ENCODE results near the gene VPS33B.
A peak's percentile ranks its signal among the peaks of the same experiment; 100 is the strongest.
"Not testable (repeated sequence)": the region's sequence is repeated elsewhere in the genome, so short reads cannot be mapped to it uniquely, and the experiment has no call there.

VPS33B gene

DNA sequence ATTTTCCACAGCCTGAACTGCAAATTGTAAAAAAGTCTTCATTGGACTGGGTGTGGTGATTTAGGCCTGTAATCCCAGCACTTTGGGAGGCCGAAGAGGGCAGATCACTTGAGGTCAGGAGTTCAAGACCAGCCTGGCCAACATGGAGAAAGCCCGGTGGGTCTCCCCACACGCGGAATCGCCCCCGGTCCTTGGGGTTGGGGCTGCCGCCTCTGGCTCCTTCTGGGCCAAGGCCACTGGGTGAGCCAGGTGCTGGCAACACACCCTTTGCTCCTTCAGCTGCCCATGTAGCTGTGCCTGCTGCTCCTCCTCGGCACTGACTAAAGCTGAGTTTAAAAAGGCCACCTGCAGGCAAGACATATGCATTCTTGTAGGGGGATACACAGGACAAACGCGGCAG, 9.4 kb upstream of the VPS33B start:
- no peak for DNase-seq (ENCODE audit: low spot score)

DNA sequence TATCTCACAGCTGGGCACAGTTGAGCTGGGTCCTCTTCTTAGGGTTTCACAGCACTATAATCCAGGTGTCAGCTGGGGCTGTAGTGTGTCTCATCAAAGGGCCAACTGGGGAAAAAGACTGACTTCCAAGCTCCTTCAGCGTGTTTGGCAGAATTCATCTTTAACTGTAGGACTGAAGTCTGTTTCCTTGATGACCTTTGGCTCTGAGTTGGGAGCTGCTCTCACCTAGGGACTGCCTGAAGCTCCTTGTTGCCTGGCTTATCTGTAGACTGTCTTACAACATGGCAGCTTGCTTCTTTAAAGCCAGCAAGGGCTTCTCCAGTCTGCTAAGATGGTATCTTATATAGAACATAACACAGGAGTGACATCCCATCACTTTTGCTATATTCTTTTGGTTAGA, 5.3 kb upstream of the VPS33B start:
- no peak for DNase-seq (ENCODE audit: low spot score)

DNA sequence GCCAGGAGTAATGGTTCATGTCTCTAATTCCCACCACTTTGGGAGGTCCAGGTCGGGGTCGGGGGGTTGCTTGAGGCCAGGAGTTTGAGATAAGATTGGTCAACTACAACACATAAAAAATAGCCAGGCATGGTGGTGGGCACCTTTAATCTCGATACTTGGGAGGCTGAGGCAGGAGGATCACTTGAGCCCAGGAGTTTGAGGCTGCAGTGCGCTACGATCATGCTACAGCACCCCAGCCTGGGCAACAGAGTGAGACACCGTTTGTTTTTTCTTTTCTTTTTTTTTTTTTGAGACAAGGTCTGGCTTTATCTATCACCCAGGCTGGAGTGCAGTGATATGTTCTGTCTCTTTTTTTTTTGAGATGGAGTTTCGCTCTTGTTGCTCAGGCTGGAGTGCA, 1.3 kb upstream of the VPS33B start:
- DNase-seq (ENCODE audit: low spot score): no peak

DNA sequence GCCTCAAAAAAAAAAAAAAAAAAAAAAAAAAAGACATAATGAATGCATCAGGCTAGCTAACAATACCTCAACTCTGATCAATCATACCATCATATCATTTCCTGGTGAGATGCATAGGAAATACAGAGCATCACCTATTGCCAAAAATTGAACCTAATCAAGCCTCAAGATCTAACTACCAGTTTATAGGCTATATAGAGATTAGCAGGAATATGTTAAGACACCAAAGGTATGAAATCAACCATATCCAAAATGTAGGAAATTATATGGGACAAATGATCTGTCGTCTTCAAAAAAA, 387 bp upstream of the VPS33B start:
- no peak for DNase-seq (ENCODE audit: low spot score)

DNA sequence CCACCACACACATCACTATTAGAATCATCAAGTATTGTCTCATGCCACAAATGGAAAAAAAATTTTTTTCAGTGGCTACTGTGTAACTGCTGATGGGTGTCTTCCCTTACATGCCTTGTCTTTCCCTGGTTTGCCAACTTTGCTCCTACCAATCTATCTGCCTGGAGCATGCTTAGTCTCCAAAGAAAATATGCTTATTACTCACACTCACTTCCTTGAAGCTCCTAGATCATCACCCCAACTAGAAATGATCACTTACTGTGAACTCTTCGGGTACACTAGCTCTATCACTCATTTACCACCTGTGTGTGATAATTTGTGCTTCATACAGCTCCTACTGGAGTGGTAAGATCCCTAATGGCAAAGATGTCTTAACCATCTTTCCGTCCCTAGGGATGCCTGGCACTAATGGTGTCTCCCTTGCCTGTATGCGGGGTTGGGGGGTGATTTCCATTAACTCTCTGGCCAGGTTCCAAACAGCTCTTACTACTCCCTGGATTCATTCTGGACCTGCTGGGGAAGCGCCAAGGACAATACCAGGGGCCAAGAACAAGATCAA, 799 bp downstream of the VPS33B start:
- DNase-seq (ENCODE audit: low spot score): no peak

DNA sequence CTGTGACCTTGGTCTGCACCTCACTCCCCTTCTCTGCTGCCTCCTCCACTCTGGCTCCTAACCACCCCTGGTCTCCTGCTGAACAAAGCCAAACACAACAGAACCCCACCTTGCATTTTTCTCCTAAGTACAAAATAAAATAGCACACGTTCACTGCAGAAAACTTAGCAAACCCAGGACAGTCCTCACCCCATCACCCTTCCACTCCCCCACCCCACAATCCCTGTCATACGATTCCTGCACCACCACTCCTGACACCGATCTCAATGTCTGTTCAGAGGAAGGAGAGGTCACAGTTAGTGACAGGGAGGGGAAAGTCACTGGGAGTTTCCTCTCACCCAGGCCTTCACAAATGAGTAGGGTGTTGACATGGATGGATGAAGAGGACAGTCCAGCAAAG, 4.2 kb downstream of the VPS33B start:
- DNase-seq (ENCODE audit: low spot score): no peak

DNA sequence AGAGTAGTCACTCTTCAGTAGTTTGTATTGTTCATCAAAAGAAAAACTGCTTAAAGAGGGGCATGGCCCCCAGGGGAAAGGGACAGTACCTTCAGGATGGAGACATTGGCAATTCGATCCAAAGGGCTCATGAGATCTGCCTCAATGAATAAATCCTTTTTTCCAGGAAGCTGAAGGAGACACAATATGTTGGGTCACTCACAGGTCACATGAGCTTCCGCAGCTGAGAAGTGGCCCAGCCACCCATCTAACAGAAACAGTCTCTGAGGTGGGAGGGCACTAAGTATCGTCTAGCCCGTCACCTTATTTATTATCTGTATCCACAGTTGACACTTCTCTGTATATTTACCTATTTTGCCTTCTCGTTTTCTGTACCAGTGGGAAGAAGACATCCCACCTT, 4.7 kb downstream of the VPS33B start:
- no peak for DNase-seq (ENCODE audit: low spot score)

DNA sequence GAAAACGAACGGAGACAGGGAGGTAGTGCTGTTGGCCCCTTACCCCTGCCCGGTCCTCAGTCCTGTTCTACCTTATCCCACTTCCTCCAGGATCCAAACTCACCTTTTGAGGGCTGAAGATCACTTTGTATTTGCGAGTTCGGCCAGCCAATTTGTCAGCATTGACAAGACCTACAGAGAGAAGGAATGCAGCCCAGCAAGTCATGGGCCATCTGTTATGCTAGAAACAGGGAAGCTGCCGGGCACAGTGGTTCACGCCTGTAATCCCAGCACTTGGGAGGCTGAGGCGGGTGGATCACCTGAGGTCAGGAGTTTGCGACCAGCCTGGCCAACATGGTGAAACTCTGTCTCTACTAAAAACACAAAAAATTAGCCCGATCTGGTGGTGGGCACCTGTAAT, 8.7 kb downstream of the VPS33B start:
- not testable (repeated sequence) for DNase-seq (ENCODE audit: low spot score)

DNA sequence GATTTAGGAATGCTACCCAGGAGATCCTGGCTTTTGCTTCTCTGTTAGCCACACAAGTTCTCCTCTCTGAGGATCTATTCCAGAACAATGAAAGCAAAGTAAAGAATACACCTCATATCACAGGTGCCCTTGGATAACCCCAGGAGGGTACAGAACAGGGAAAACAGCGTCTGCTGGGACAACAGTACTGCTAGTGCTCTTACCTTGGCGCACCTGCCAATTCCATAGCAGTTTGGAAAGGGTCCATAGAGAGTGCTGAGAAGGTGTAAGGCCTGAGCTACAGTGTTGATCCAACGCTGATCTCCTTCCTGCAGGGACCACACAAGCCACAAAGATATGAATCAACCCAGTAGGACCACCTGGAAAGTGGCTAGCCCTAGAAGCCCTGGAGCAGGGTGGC, 15.1 kb downstream of the VPS33B start:
- no peak for DNase-seq (ENCODE audit: low spot score)

DNA sequence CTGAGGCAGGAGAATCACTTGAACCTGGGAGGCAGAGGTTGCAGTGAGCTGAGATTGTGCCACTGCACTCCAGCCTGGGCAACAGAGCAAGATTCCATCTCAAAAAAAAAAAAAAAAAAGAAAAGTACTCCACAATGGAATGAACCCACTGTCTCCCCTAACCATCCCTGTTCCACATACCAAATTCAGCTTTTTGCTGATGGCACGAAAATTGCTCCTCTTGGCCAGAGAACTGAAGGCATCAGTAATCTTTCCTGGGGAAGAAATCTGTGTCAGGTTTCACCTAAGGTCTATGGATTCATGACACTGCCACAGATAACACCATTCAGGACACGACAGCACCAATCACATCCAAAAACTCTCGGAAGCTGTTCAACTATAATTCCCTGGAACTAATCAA, 21.2 kb downstream of the VPS33B start:
- DNase-seq (ENCODE audit: low spot score): no peak

DNA sequence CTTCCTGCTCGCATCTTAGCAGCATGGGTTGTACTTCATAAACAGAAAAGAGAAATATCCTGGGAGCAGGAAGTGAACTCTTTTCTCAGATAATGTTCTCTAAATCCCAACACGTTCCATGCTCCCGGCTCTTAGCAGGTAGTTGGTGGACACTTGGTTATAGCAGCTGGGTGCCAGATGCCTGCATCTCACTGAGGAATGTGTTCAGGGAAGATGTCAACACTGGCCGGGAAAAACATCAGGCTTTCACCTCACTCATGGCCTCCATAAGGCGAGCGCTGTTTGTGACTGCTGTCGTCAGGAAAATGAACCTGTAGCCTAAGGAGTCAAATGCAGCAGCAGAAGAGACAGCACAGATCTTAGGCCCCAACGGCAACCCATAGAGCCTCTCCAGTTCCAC, 23.7 kb downstream of the VPS33B start:
- no peak for DNase-seq (ENCODE audit: low spot score)

DNA sequence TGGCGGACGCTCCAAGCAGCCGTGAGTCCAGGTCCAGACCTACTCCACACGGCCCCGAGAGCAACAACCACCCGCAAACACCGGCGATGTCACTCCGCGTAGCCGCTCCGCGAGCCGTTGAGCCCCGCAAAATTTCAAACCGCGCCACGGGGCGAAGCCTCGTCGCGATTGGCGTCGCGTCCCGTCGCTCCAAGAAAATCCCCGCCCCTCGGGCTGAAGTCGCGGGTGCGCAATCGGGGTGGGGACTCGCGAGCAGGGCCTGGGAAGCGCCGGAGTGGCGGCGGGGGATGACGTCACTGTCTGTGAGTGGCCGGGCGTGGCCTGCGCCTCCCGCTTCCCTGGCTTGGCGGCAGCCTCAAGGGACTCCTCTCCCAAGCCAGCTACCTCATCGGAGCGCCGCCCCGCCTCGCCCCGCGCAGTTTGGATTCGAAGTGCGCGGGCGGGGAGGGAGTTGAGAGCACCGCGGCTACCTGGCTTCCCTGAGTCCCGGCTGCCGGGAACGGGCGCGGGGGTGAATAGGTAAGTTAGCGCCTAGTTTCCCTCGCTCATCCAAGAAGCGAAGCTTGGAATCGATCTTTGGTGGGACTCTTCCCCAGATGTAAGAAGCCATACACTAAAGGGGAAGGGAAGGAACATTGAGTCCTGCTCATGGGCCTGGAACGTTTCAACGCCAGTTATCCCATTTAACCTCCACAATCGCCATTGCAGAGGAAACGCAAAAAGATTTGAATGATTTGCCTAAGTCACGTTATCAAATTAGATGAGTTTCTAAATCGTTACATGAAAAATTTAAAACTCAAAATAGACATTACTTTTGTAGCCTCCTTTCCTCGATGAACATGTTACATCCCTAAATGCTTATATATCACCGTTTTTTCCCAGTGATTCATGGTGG, 27.7 kb downstream of the VPS33B start, which contains the start of gene PRC1:
TSS of gene PRC1 (minus strand) at position 119 of the 895 bp plus-strand sequence. CDS start at position 1, 118 bp downstream.
- peak; percentile 99 for DNase-seq (ENCODE audit: low spot score)

DNA sequence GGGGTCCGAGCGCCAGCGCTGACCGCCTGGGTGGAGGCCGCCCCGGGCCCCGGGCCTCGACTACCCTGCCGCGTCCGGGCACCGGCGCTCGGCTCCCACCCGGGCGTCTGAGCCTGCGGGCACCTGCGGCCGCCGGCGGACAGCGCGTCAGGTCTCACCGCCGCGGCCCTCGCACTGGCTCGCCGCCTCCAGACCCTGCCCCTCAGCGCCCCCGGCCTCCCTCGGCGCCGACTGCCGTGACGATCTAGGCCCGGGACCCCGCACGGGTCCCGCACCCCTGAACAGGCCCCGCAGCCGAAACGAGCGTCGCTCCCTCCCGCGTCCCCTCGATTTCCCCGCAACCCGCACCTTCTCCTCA, 28.4 kb downstream of the VPS33B start:
- DNase-seq (ENCODE audit: low spot score): no peak

DNA sequence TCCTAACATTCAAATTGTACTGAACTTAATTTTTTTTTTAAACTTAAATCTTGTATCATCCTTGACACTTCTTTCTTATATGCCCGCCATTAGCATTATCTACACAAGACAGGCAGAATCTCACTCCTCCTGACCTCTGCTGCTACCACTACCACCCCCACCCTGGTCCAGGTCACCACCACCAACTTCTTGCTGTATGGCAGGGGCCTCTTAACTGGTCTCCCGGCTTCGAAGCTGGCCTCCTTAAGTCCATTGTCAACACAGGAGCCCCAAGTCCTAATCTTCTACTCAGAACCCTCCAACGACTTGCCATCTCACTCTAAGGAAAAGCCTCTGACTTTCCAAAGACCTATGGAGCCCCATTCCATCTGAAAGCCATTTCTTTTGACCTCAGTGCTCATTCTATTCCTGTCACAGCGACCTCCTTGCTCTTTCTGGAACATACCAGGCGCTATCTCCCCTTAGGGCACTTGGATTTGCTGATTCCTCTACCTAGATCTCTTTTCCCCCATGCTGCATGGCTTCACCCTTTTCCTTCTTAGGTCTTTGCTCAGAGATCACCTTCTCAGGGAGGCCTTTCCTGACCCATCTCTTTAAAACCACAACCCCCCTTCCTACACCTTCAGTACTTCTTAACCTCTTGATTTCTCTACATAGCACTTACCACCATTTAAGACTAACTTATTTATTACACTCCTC, 30.7 kb downstream of the VPS33B start:
- no peak for DNase-seq (ENCODE audit: low spot score)

DNA sequence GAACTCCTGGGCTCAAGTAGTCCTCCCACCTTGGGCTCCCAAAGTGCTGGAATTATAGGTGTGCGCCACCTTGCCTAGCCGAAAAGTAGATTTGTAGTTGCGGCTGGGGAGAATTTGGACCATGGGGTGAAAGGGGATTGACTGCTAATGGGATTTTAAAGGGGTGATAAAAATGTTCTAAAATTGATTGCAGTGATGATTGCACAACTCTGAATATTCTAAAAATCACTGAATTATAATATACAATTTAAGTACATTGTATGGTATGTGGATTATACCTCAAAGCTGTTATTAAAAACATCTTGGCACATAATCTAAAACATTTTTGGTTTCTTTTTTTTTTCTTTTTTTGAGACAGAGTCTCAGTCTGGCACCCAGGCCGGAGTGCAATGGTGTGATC, 31.9 kb downstream of the VPS33B start:
- no peak for DNase-seq (ENCODE audit: low spot score)

DNA sequence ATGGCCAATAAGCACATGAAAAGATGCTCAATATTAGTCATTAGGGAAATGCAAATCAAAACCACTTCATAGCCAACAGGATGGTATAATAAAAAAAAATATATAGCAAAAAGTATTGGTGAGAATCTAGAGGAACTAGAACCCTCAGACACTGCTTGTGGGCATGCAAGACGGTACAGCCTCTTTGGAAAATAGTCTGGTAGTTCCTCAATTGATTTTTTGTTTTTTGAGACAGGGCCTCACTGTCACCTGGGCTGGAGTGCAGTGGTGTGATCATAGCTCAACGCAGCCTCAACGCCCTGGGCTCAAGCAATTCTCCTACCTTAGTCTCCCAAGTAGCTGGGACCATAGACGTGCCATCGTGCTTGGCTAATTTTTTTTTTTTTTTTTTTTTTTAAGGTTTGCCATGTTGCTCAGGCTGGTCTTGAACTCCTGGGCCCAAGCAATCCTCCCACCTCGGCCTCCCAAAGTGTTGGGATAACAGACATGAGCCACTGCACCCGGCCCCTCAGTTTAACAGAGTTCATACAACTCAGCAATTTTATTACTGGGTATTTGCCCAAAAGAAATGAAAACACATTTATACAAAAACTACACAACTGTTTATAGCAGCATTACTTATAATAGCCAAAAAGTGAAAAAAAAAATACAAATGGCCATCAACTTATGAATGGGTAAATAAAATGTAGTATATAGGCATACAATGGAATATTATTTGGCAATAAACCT, 33.2 kb downstream of the VPS33B start:
- DNase-seq (ENCODE audit: low spot score): no peak

DNA sequence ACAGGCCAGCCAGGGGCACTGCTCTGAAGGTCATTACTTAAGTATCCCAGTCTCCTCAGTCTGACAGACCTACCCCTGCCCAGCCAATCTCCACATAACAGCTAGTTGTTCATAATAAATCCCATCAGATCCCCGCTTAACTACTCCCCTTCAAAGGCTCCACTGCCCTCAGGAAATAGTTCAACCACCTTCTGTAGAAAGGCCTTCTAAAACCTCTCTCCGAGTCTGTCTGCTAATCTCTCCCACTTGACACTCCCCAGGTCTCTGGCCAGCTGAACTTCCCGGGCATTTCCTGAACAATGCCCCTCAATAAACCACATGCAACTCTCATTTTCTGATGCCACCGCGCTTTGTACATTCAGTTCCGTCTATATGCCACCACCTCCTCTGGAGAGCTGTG, 34.1 kb downstream of the VPS33B start:
- no peak for DNase-seq (ENCODE audit: low spot score)

DNA sequence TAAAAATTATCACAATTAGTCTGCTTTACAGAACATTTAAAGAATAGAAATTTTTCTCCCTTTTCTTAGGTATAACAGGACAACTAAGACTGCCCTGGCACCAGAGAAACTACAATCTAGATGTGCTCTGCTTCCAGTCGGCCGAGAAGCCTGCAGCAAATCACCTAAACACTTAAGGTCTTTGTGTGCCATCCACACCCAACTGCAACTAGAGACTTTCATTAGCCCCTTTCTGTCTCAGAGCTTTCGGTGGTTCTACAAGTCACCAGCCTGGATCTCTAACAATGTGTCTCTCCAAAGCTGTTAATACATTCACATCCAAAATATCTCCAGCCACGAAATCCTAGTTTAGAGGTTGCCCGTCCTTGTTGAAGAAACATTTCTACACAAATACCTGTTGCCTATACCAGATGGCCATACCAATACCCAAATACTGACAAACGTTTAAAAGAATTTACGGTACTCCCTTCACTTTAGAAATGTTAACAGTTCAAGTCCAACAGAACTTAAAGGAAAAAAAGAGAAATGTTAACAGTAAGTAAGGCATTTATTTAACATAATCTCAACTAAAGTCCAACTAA, 34.7 kb downstream of the VPS33B start:
- DNase-seq (ENCODE audit: low spot score): peak; percentile 48

DNA sequence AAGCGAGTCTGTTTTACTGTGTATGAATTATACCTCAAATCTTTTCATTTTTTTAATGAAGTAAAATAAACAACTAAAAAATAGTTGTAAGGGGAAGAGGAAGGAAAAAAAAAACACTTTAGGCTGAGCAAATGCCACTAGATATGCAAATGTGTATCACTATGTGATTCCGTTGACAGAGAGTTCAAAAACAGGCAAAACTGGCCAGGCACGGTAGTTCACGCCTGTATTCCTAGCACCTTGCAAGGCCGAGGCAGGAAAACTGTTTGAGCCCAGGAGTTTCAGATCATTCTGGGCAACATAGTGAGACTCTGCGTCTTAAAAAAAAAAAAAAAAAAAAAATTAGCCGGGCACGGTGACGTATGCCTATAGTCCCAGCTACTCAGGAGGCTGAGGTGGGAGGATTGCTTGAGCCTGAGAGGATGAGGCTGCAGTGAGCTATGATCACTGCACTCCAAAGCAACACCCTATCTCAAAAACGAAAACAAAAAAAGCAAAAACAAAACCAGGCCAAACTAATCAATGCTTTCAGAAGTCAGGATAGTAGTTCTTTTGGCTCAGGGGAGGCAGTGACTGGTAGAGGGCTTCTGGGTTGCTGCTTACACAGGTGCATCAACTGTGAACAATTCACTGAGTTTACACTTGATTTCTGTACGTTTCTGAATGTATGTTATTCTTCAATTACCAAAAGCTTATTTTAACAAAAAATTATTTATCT, 35.4 kb downstream of the VPS33B start:
- no peak for DNase-seq (ENCODE audit: low spot score)

DNA sequence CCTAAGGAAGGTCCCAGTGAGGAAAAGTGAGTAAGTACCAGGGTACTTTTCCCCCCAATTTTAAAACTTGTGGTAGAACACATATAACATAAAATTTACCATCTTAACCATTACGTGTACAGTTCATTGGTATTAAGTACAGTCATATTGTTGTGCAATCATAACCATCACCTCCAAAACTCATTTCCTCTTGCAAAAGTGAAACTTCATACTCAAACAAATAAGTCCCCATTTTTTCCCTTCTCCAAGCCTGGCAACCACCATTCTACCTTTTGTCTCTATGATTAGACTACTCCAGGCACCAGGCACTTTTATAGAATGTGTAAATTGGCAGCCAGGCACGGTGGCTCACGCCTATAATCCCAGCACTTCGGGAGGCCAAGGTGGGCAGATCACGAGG, 40.3 kb downstream of the VPS33B start:
- no peak for DNase-seq (ENCODE audit: low spot score)

DNA sequence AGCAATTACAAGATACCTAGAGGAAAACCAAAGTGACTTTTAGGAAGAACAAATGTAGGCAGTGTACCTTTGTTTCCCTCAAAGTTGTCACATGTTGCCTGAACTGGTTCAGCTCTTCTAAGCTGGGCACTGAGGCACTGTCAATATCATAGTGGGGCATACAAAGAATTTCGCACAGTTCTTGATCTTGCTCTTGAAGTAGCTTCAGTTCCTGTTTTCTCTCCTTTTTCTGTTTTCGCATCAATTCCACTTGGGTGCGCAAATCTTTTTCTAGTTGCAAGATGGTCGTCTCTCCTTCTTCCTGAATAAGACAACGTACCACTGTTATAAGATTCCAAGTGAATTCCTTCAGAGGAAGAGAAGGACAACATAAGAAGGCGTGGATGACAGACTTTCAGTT, 40.7 kb downstream of the VPS33B start:
- DNase-seq (ENCODE audit: low spot score): no peak

DNA sequence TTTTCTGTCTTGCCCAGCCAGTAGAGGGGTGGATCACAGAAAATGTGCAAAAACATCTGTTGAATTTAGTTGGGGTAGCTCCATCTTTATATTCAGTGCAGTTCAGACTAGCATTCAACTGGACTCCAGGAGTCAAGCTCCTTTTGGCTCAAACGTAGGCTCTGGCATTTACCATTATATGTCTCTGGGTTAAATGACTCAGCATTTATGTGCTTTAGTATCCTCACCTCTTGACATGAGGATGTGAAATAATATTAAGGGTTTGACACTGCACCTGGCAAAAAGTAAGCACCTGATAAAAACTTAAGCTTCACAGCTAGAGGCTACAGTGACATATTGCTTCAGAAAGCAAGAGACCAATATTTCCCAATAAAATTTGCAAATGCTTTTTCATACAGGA, 42.8 kb downstream of the VPS33B start:
- no peak for DNase-seq (ENCODE audit: low spot score)
